HEK293 (cell line): ENCODE results near the gene CDC42EP2.

ENCODE experiments used
- CTCF ChIA-PET: fragments of 350-600 bp; formaldehyde crosslinking; extraction: SDS; loops from one replicate; lab custom pipeline; 2021; ENCODE audit warnings: antibody characterized with exemption; lab: Yijun Ruan, JAX
- POLR2A ChIA-PET: fragments of 300-600 bp; formaldehyde crosslinking; extraction: SDS; loops from one replicate; lab custom pipeline; 2020; ENCODE audit warnings: antibody characterized with exemption, inconsistent platforms; lab: Yijun Ruan, JAX
- H3K27ac ChIP-seq: fragments of 200-500 bp; sonication (Bioruptor generic); 2 replicates; pipeline ENCODE4 v1.5.1; 2014; ENCODE audit warnings: low read depth, low read length, control low read depth, inconsistent platforms; ENCODE audit errors: extremely low read depth
- H3K36me3 ChIP-seq, 2 experiments: fragments of 200-500 bp in 1 of 2; sonication (Bioruptor generic) in 1 of 2; 1 replicate in 1 of 2; 2 replicates in 1 of 2; pipeline ENCODE4 v1.5.1; 2014 to 2017; ENCODE audit warnings: inconsistent platforms in 2 of 2, low read length in 2 of 2; ENCODE audit not compliant: control insufficient read depth in 2 of 2, insufficient read depth in 1 of 2
- H3K4me1 ChIP-seq: fragments of 200-500 bp; sonication (Bioruptor generic); 2 replicates; pipeline ENCODE4 v1.5.1; 2014; ENCODE audit warnings: mild to moderate bottlenecking, low read length, inconsistent platforms; ENCODE audit not compliant: control insufficient read depth, insufficient read depth
- H3K4me3 ChIP-seq: 2 replicates; pipeline ENCODE4 v1.5.1; 2011; ENCODE audit warnings: low read depth, mild to moderate bottlenecking, control low read depth, low read length, moderate library complexity
- H3K9me3 ChIP-seq: fragments of 200-500 bp; sonication (Bioruptor generic); 2 replicates; pipeline ENCODE4 v1.5.1; 2014; ENCODE audit warnings: low read depth, low read length, inconsistent platforms; ENCODE audit not compliant: control insufficient read depth, insufficient read depth
- GLIS1 ChIP-seq: fragments of 450-650 bp; formaldehyde crosslinking; IDR thresholded peaks from 2 replicates; pipeline ENCODE4 v1.5.1; 2016; ENCODE audit warnings: missing biosample characterization, missing genetic modification characterization
- GLIS2 ChIP-seq: fragments of 450-650 bp; formaldehyde crosslinking; IDR thresholded peaks from 2 replicates; pipeline ENCODE4 v1.5.1; 2016; ENCODE audit warnings: missing biosample characterization, missing genetic modification characterization
- KLF10 ChIP-seq: fragments of 450-650 bp; IDR thresholded peaks from 2 replicates; pipeline ENCODE4 v1.5.1; 2018; ENCODE audit warnings: missing biosample characterization, mild to moderate bottlenecking, missing genetic modification characterization
- KLF16 ChIP-seq: fragments of 450-650 bp; formaldehyde crosslinking; IDR thresholded peaks from 2 replicates; pipeline ENCODE4 v1.5.1; 2017; ENCODE audit warnings: missing biosample characterization, missing genetic modification characterization
- SP2 ChIP-seq: fragments of 450-650 bp; formaldehyde crosslinking; IDR thresholded peaks from 2 replicates; pipeline ENCODE4 v1.5.1; 2016; ENCODE audit warnings: missing biosample characterization, missing genetic modification characterization
- SP3 ChIP-seq: fragments of 450-650 bp; formaldehyde crosslinking; IDR thresholded peaks from 2 replicates; pipeline ENCODE4 v1.5.1; 2016; ENCODE audit warnings: missing biosample characterization, missing genetic modification characterization
- ZBTB17 ChIP-seq: fragments of 450-650 bp; formaldehyde crosslinking; IDR thresholded peaks from 2 replicates; pipeline ENCODE4 v1.5.1; 2016; ENCODE audit warnings: missing biosample characterization, missing genetic modification characterization
- ZBTB8A ChIP-seq: fragments of 450-650 bp; formaldehyde crosslinking; IDR thresholded peaks from 2 replicates; pipeline ENCODE4 v1.5.1; 2016; ENCODE audit warnings: missing biosample characterization, missing genetic modification characterization
- ZIC2 ChIP-seq: fragments of 450-650 bp; formaldehyde crosslinking; IDR thresholded peaks from 2 replicates; pipeline ENCODE4 v1.5.1; 2016; ENCODE audit warnings: missing biosample characterization, missing genetic modification characterization
- ZNF112 ChIP-seq: fragments of 450-650 bp; formaldehyde crosslinking; IDR thresholded peaks from 2 replicates; pipeline ENCODE4 v1.5.0; 2017; ENCODE audit warnings: missing biosample characterization, missing genetic modification characterization
- ZNF157 ChIP-seq: fragments of 450-650 bp; formaldehyde crosslinking; IDR thresholded peaks from 2 replicates; pipeline ENCODE4 v1.5.1; 2016; ENCODE audit warnings: missing biosample characterization, missing genetic modification characterization
- ZNF16 ChIP-seq: fragments of 450-650 bp; formaldehyde crosslinking; IDR thresholded peaks from 2 replicates; pipeline ENCODE4 v1.5.1; 2016; ENCODE audit warnings: low read depth, missing biosample characterization, missing genetic modification characterization
- ZNF175 ChIP-seq: fragments of 450-650 bp; formaldehyde crosslinking; IDR thresholded peaks from 2 replicates; pipeline ENCODE4 v1.5.1; 2016; ENCODE audit warnings: missing biosample characterization, missing genetic modification characterization
- ZNF214 ChIP-seq: fragments of 450-650 bp; formaldehyde crosslinking; IDR thresholded peaks from 2 replicates; pipeline ENCODE4 v1.5.1; 2017; ENCODE audit warnings: missing biosample characterization, mild to moderate bottlenecking, missing genetic modification characterization, borderline replicate concordance
- ZNF23 ChIP-seq: fragments of 450-650 bp; formaldehyde crosslinking; IDR thresholded peaks from 2 replicates; pipeline ENCODE4 v1.5.1; 2016; ENCODE audit warnings: missing biosample characterization, missing genetic modification characterization, borderline replicate concordance
- ZNF248 ChIP-seq: fragments of 450-650 bp; formaldehyde crosslinking; IDR thresholded peaks from 2 replicates; pipeline ENCODE4 v1.5.1; 2017; ENCODE audit warnings: missing biosample characterization, missing genetic modification characterization
- ZNF266 ChIP-seq: fragments of 450-650 bp; formaldehyde crosslinking; IDR thresholded peaks from 2 replicates; pipeline ENCODE4 v1.5.1; 2016; ENCODE audit warnings: missing biosample characterization, missing genetic modification characterization, low read depth
- ZNF341 ChIP-seq: fragments of 450-650 bp; formaldehyde crosslinking; IDR thresholded peaks from 2 replicates; pipeline ENCODE4; 2016; ENCODE audit warnings: low read depth, missing biosample characterization, missing genetic modification characterization
- ZNF394 ChIP-seq: fragments of 450-650 bp; formaldehyde crosslinking; IDR thresholded peaks from 2 replicates; pipeline ENCODE4 v1.5.1; 2016; ENCODE audit warnings: missing biosample characterization, missing genetic modification characterization, mild to moderate bottlenecking, moderate library complexity, borderline replicate concordance
- ZNF423 ChIP-seq: fragments of 450-650 bp; formaldehyde crosslinking; IDR thresholded peaks from 2 replicates; pipeline ENCODE4 v1.5.1; 2016; ENCODE audit warnings: missing biosample characterization, missing genetic modification characterization
- ZNF48 ChIP-seq: fragments of 450-650 bp; formaldehyde crosslinking; IDR thresholded peaks from 2 replicates; pipeline ENCODE4 v1.5.1; 2016; ENCODE audit warnings: missing biosample characterization, missing genetic modification characterization
- ZNF555 ChIP-seq: fragments of 450-650 bp; formaldehyde crosslinking; conservative IDR thresholded peaks from 2 replicates; pipeline ENCODE4 v1.5.1; 2017; ENCODE audit warnings: missing biosample characterization, mild to moderate bottlenecking, missing genetic modification characterization, inconsistent platforms
- ZNF561 ChIP-seq: fragments of 450-650 bp; IDR thresholded peaks from 2 replicates; pipeline ENCODE4 v1.5.1; 2018; ENCODE audit warnings: missing biosample characterization, missing genetic modification characterization, borderline replicate concordance
- ZNF670 ChIP-seq: fragments of 450-650 bp; formaldehyde crosslinking; IDR thresholded peaks from 2 replicates; pipeline ENCODE4 v1.5.1; 2016; ENCODE audit warnings: missing biosample characterization, missing genetic modification characterization, low read depth
- ZNF701 ChIP-seq: fragments of 450-650 bp; formaldehyde crosslinking; IDR thresholded peaks from 2 replicates; pipeline ENCODE4 v1.5.1; 2016; ENCODE audit warnings: missing biosample characterization, missing genetic modification characterization
- ZNF707 ChIP-seq: fragments of 450-650 bp; formaldehyde crosslinking; IDR thresholded peaks from 2 replicates; pipeline ENCODE4 v1.5.1; 2016; ENCODE audit warnings: missing biosample characterization, missing genetic modification characterization
- ZNF747 ChIP-seq: fragments of 450-650 bp; formaldehyde crosslinking; IDR thresholded peaks from 2 replicates; pipeline ENCODE4 v1.5.1; 2016; ENCODE audit warnings: missing biosample characterization, missing genetic modification characterization
- ZNF830 ChIP-seq: fragments of 450-650 bp; IDR thresholded peaks from 2 replicates; pipeline ENCODE4 v1.5.0; 2018; ENCODE audit warnings: missing biosample characterization, missing genetic modification characterization, low read depth, mild to moderate bottlenecking, moderate library complexity
- TF ChIP-seq, protein P1 (sequence below): fragments of 450-650 bp; formaldehyde crosslinking; IDR thresholded peaks from 2 replicates; pipeline ENCODE4 v1.5.1; 2016; ENCODE audit warnings: missing biosample characterization, missing genetic modification characterization
- TF ChIP-seq, protein P2 (sequence below): fragments of 450-650 bp; formaldehyde crosslinking; IDR thresholded peaks from 2 replicates; pipeline ENCODE4 v1.5.1; 2016; ENCODE audit warnings: missing biosample characterization, missing genetic modification characterization
- TF ChIP-seq, protein P3 (sequence below): fragments of 450-650 bp; formaldehyde crosslinking; IDR thresholded peaks from 2 replicates; pipeline ENCODE4 v1.5.1; 2016; ENCODE audit warnings: missing biosample characterization, missing genetic modification characterization
- TF ChIP-seq, protein P4 (sequence below): fragments of 450-650 bp; formaldehyde crosslinking; IDR thresholded peaks from 2 replicates; pipeline ENCODE4 v1.5.1; 2016; ENCODE audit warnings: missing biosample characterization, missing genetic modification characterization, borderline replicate concordance

Gene CDC42EP2

DNA sequence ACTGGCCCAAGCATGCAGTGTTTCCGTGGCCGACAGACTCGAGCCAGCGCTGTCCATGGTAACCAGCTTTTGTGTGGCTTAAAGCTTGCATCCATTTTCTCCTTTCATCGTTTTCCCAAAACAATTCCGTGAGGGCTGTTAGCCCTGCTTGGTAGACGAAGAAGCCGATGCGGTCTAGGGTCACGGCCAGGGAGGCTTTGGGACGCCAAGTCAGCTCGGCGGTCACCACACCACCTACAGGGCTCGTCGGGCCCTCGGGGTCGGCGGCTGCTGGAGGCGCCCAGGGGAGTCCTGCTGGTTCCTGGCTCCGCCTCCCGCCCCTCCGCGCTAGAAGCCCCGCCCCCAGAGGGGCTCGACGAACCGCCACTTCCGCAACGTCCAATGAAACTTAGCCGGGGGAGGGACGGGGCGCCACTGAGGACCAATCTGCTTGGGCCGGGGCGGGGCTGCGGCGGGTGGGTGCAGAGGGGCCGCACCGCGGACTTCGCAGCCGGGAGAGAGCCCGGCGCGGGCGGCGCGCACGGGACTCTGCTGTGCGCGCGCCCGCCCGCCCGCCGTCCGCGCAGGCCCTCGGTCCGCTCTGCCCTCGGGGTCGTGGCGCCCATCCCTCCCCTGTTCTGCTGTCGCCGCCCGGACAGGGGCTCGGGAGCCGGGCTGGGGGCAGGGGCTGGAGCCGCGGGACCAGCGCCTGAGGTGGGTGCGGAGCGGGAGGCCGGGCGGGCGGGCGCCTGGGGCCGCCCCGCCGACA is 39.8 kb downstream of the CDC42EP2 start, which contains the start of gene TIGD3:
Gene TIGD3 (plus strand): TSS at position 487 of the 748 bp plus-strand sequence. CDS start 1,058 bp downstream, outside the sequence.
- Histone ChIP-seq H3K9me3 (no peaks in the 10 kb centered on the region), H3K36me3 (peaks cover 8 to 32% of the 10 kb centered on the region in 2 experiments), H3K4me3 (peak within 1 kb of the TSS; percentile 66), H3K4me1 (no peaks in the 10 kb centered on the region), H3K27ac (peak within 1 kb of the TSS; percentile 77; the same call in 1 of the 2 replicates)
- CTCF ChIA-PET: interaction anchor here (0.6 to 1.8 kb wide), 4 partner anchors 24 to 508 kb away, joined by 3 to 8 read pairs (median 4); no protein-coding TSS in a partner anchor
- POLR2A ChIA-PET: interaction anchor here (0.9 to 1.5 kb wide), 7 partner anchors 17 to 153 kb away, joined by 3 to 7 read pairs (median 5); partner anchors contain the start of genes DPF2, MALAT1, NEAT1 and POLA2
- no peak for TF ChIP-seq ZNF23 (tag by site-specific recombination)
- peak; percentile 71 for TF ChIP-seq SP3
- TF ChIP-seq, protein P1, sequence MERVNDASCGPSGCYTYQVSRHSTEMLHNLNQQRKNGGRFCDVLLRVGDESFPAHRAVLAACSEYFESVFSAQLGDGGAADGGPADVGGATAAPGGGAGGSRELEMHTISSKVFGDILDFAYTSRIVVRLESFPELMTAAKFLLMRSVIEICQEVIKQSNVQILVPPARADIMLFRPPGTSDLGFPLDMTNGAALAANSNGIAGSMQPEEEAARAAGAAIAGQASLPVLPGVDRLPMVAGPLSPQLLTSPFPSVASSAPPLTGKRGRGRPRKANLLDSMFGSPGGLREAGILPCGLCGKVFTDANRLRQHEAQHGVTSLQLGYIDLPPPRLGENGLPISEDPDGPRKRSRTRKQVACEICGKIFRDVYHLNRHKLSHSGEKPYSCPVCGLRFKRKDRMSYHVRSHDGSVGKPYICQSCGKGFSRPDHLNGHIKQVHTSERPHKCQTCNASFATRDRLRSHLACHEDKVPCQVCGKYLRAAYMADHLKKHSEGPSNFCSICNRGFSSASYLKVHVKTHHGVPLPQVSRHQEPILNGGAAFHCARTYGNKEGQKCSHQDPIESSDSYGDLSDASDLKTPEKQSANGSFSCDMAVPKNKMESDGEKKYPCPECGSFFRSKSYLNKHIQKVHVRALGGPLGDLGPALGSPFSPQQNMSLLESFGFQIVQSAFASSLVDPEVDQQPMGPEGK (tag by site-specific recombination): 0 out of 2 replicates have a peak, but pooled peaks have one; percentile 33
- TF ChIP-seq, protein P2, sequence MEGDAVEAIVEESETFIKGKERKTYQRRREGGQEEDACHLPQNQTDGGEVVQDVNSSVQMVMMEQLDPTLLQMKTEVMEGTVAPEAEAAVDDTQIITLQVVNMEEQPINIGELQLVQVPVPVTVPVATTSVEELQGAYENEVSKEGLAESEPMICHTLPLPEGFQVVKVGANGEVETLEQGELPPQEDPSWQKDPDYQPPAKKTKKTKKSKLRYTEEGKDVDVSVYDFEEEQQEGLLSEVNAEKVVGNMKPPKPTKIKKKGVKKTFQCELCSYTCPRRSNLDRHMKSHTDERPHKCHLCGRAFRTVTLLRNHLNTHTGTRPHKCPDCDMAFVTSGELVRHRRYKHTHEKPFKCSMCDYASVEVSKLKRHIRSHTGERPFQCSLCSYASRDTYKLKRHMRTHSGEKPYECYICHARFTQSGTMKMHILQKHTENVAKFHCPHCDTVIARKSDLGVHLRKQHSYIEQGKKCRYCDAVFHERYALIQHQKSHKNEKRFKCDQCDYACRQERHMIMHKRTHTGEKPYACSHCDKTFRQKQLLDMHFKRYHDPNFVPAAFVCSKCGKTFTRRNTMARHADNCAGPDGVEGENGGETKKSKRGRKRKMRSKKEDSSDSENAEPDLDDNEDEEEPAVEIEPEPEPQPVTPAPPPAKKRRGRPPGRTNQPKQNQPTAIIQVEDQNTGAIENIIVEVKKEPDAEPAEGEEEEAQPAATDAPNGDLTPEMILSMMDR: 0 out of 2 replicates have a peak, but pooled peaks have one; percentile 25
- no peak for TF ChIP-seq ZNF555
- TF ChIP-seq ZNF48 (tag by site-specific recombination): no peak
- TF ChIP-seq ZNF248: no peak
- peak; percentile 56; the same call in 1 of the 2 replicates for TF ChIP-seq GLIS1
- peak; percentile 55; the same call in 1 of the 2 replicates for TF ChIP-seq ZBTB8A (tag by site-specific recombination)
- TF ChIP-seq ZNF266: no peak
- peak; percentile 91 for TF ChIP-seq KLF10 (tag by site-specific recombination)
- TF ChIP-seq ZNF747 (tag by site-specific recombination): no peak
- 0 out of 2 replicates have a peak, but pooled peaks have one; percentile 27 for TF ChIP-seq ZNF561
- TF ChIP-seq ZNF701 (tag by site-specific recombination): no peak
- TF ChIP-seq ZNF830 (tag by site-specific recombination): no peak
- TF ChIP-seq ZNF175: no peak
- no peak for TF ChIP-seq ZNF707 (tag by site-specific recombination)
- peak; percentile 82 for TF ChIP-seq GLIS2 (tag by site-specific recombination)
- no peak for TF ChIP-seq ZNF157 (tag by site-specific recombination)
- TF ChIP-seq, protein P3, sequence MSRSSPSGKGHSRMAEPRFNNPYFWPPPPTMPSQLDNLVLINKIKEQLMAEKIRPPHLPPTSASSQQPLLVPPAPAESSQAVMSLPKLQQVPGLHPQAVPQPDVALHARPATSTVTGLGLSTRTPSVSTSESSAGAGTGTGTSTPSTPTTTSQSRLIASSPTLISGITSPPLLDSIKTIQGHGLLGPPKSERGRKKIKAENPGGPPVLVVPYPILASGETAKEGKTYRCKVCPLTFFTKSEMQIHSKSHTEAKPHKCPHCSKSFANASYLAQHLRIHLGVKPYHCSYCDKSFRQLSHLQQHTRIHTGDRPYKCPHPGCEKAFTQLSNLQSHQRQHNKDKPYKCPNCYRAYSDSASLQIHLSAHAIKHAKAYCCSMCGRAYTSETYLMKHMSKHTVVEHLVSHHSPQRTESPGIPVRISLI: no peak
- peak; percentile 61; the same call in 1 of the 2 replicates for TF ChIP-seq ZBTB17 (tag by site-specific recombination)
- TF ChIP-seq ZNF394 (tag by site-specific recombination): no peak
- TF ChIP-seq ZNF341: 0 out of 2 replicates have a peak, but pooled peaks have one; percentile 17
- TF ChIP-seq ZNF112 (tag by site-specific recombination): no peak
- peak; percentile 70; the same call in 1 of the 2 replicates for TF ChIP-seq ZNF423 (tag by site-specific recombination)
- TF ChIP-seq, protein P4, sequence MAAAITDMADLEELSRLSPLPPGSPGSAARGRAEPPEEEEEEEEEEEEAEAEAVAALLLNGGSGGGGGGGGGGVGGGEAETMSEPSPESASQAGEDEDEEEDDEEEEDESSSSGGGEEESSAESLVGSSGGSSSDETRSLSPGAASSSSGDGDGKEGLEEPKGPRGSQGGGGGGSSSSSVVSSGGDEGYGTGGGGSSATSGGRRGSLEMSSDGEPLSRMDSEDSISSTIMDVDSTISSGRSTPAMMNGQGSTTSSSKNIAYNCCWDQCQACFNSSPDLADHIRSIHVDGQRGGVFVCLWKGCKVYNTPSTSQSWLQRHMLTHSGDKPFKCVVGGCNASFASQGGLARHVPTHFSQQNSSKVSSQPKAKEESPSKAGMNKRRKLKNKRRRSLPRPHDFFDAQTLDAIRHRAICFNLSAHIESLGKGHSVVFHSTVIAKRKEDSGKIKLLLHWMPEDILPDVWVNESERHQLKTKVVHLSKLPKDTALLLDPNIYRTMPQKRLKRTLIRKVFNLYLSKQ (tag by site-specific recombination): no peak
- no peak for TF ChIP-seq ZNF16 (tag by site-specific recombination)
- TF ChIP-seq ZNF670: no peak
- TF ChIP-seq ZNF214 (tag by site-specific recombination): no peak
- peak; percentile 90 for TF ChIP-seq SP2 (tag by site-specific recombination)
- TF ChIP-seq ZIC2: peak; percentile 65
- TF ChIP-seq KLF16 (tag by site-specific recombination): no peak
